IMR-90 (cell line): Measurements from ENCODE around the gene ZC3H8. TPM values are rescaled to one million over a fixed set of nuclear protein-coding genes. Genes with fewer than 3 reads are reported as not detected.

ENCODE experiments used
- ATAC-seq: fragments of 200-7000 bp; cut with Tn5 transposase; 2 replicates; pipeline ENCODE4 v1.9.1; 2020; ENCODE audit warnings: low read depth, mild to moderate bottlenecking, moderate library complexity
- BruUV-seq: library from RNA; stranded (reverse); fragments of 400-500 nt; replicated peaks from 2 replicates; lab custom pipeline; 2021; lab: Mats Ljungman, UMichigan
- CTCF ChIA-PET: fragments of 300-600 bp; formaldehyde crosslinking; extraction: SDS; loops from one replicate; lab custom pipeline; 2021; ENCODE audit warnings: antibody characterized with exemption; lab: Yijun Ruan, JAX
- POLR2A ChIA-PET: fragments of 300-600 bp; sonication (Branson Sonifier 250); formaldehyde crosslinking; loops from one replicate; lab custom pipeline; 2022; ENCODE audit warnings: antibody characterized with exemption; ENCODE audit not compliant: unreplicated experiment; lab: Charles Lee
- DNase-seq: peaks from one replicate; pipeline ENCODE4 v3.0.0; 2013
- H2AFZ ChIP-seq: replicated peaks from 2 replicates; pipeline ENCODE3; 2013; ENCODE audit warnings: low read length, mild to moderate bottlenecking; ENCODE audit not compliant: poor library complexity
- H2AK5ac ChIP-seq: 2 replicates; pipeline ENCODE4 v1.6.1; 2013; ENCODE audit warnings: low read depth, low read length, inconsistent platforms
- H2AK9ac ChIP-seq: replicated peaks from 2 replicates; pipeline ENCODE3; 2013; ENCODE audit warnings: mild to moderate bottlenecking, low read depth, low read length, moderate library complexity; ENCODE audit not compliant: poor library complexity
- H2BK120ac ChIP-seq: 2 replicates; pipeline ENCODE4 v1.6.1; 2013; ENCODE audit warnings: low read depth, low read length, inconsistent platforms
- H2BK15ac ChIP-seq: 3 replicates; pipeline ENCODE4 v1.6.1; 2013; ENCODE audit warnings: low read depth, low read length, inconsistent platforms
- H2BK20ac ChIP-seq: 2 replicates; pipeline ENCODE4 v1.6.1; 2013; ENCODE audit warnings: low read depth, mild to moderate bottlenecking, inconsistent platforms, low read length, moderate library complexity
- H2BK5ac ChIP-seq: 2 replicates; pipeline ENCODE4 v1.6.1; 2013; ENCODE audit warnings: mild to moderate bottlenecking, low read depth, low read length, inconsistent platforms; ENCODE audit not compliant: poor library complexity, severe bottlenecking
- H3K14ac ChIP-seq: replicated peaks from 2 replicates; pipeline ENCODE4 v1.6.1; 2013; ENCODE audit warnings: low read depth, low read length, inconsistent platforms
- H3K18ac ChIP-seq: 2 replicates; pipeline ENCODE4 v1.6.1; 2013; ENCODE audit warnings: low read depth, low read length, control low read depth
- H3K23ac ChIP-seq: 2 replicates; pipeline ENCODE4 v1.6.1; 2013; ENCODE audit warnings: low read depth, low read length, inconsistent platforms
- H3K27ac ChIP-seq: 2 replicates; pipeline ENCODE4 v1.5.1; 2013; ENCODE audit warnings: mild to moderate bottlenecking, control low read depth, low read length; ENCODE audit not compliant: insufficient read depth
- H3K27me3 ChIP-seq: 2 replicates; pipeline ENCODE4 v1.6.1; 2013; ENCODE audit warnings: low read length; ENCODE audit not compliant: control insufficient read depth, insufficient read depth
- H3K36me3 ChIP-seq: 2 replicates; pipeline ENCODE4 v1.6.1; 2013; ENCODE audit warnings: low read length, mixed read lengths; ENCODE audit not compliant: control insufficient read depth, insufficient read depth
- H3K4ac ChIP-seq: 2 replicates; pipeline ENCODE4 v1.6.1; 2013; ENCODE audit warnings: low read depth, low read length, inconsistent platforms
- H3K4me1 ChIP-seq: 2 replicates; pipeline ENCODE4 v1.6.1; 2013; ENCODE audit warnings: low read length, mixed read lengths; ENCODE audit not compliant: control insufficient read depth, insufficient read depth
- H3K4me2 ChIP-seq: 2 replicates; pipeline ENCODE4 v1.6.1; 2013; ENCODE audit warnings: low read depth, mild to moderate bottlenecking, control low read depth, low read length, moderate library complexity
- H3K4me3 ChIP-seq: 2 replicates; pipeline ENCODE4 v1.5.1; 2013; ENCODE audit warnings: low read depth, mild to moderate bottlenecking, control low read depth, low read length, moderate library complexity; ENCODE audit not compliant: insufficient read depth
- H3K56ac ChIP-seq: 2 replicates; pipeline ENCODE4 v1.6.1; 2013; ENCODE audit warnings: low read length, inconsistent platforms; ENCODE audit not compliant: insufficient read depth; ENCODE audit errors: extremely low read depth
- H3K79me1 ChIP-seq, 2 experiments: 2 replicates each; pipeline ENCODE4 v1.6.1; 2013; ENCODE audit warnings: low read length in 2 of 2, inconsistent platforms in 1 of 2, low read depth in 1 of 2
- H3K9ac ChIP-seq: 2 replicates; pipeline ENCODE4 v1.6.1; 2013; ENCODE audit warnings: low read depth, low read length, control low read depth
- H3K9me1 ChIP-seq: 2 replicates; pipeline ENCODE4 v1.6.1; 2013; ENCODE audit warnings: low read length, inconsistent platforms; ENCODE audit not compliant: insufficient read depth
- H3K9me3 ChIP-seq: 2 replicates; pipeline ENCODE4 v1.6.1; 2013; ENCODE audit warnings: low read length; ENCODE audit not compliant: control insufficient read depth, insufficient read depth
- H4K20me1 ChIP-seq: 2 replicates; pipeline ENCODE4 v1.6.1; 2013; ENCODE audit warnings: low read length, inconsistent platforms; ENCODE audit not compliant: insufficient read depth
- H4K5ac ChIP-seq: 2 replicates; pipeline ENCODE4 v1.6.1; 2013; ENCODE audit warnings: mild to moderate bottlenecking, low read depth, low read length, control low read depth
- H4K8ac ChIP-seq, 2 experiments: 2 replicates each; pipeline ENCODE4 v1.6.1; 2013; ENCODE audit warnings: low read depth in 2 of 2, low read length in 2 of 2, control low read depth in 1 of 2, inconsistent platforms in 1 of 2
- H4K91ac ChIP-seq: 2 replicates; pipeline ENCODE4 v1.6.1; 2013; ENCODE audit warnings: low read depth, low read length, inconsistent platforms; ENCODE audit not compliant: insufficient read depth
- CEBPB ChIP-seq: IDR thresholded peaks from 2 replicates; pipeline ENCODE4 v1.6.1; 2012; ENCODE audit warnings: low read depth, low read length, improper control_type of control experiment
- CHD1 ChIP-seq: IDR thresholded peaks from 2 replicates; pipeline ENCODE4 v1.6.1; 2012; ENCODE audit warnings: low read depth, low read length, improper control_type of control experiment
- NFE2L2 ChIP-seq: fragments of 150-350 bp; IDR thresholded peaks from 2 replicates; pipeline ENCODE4 v1.6.1; 2016; ENCODE audit warnings: low read depth, mild to moderate bottlenecking, low read length
- RCOR1 ChIP-seq: IDR thresholded peaks from 2 replicates; pipeline ENCODE4 v1.6.1; 2012; ENCODE audit warnings: mild to moderate bottlenecking, low read length, improper control_type of control experiment; ENCODE audit not compliant: insufficient replicate concordance
- USF2 ChIP-seq: fragments of 150-350 bp; IDR thresholded peaks from 2 replicates; pipeline ENCODE4 v1.6.1; 2017; ENCODE audit warnings: mild to moderate bottlenecking, antibody characterized with exemption, low read length, low read depth
- WGBS, 2 experiments: methylation state at CpG; one replicate each; pipeline versions ENCODE4 v1.1.5 to v1.1.7; 2013; ENCODE audit warnings: missing lambda C conversion rate in 2 of 2; ENCODE audit not compliant: insufficient read length in 1 of 2; ENCODE audit errors: extremely low coverage in 2 of 2; 5-methylcytosine and 5-hydroxymethylcytosine counted together
- dilution Hi-C: fragments of 300-500 bp; cut with HindIII; formaldehyde crosslinking; loops from one replicate; pipeline ENCODE4 v1.14.3; 2018; ENCODE audit warnings: low sequenced_read_pairs; ENCODE audit not compliant: unreplicated experiment
- in situ Hi-C: fragments of 300-500 bp; cut with MboI; formaldehyde crosslinking; loops from 3 replicates; pipeline ENCODE4 v1.14.3; 2019; ENCODE audit warnings: low sequenced_read_pairs, inconsistent platforms, mixed read lengths
- intact Hi-C: fragments of 100-400 bp; cut with micrococcal nuclease; formaldehyde crosslinking; loops from 2 replicates; pipeline ENCODE4 v1.10.0; 2022
- polyA plus RNA-seq, 3 experiments: library from polyadenylated mRNA; depleted of rRNA; stranded (reverse); fragments of >200 nt; gene quantifications; 2 replicates each; pipeline ENCODE4 v1.2.3, GENCODE V29; 2012; ENCODE audit warnings: low replicate concordance in 1 of 3
- total RNA-seq: library from RNA; depleted of rRNA; stranded (reverse); fragments of >200 nt; gene quantifications from 2 replicates; pipeline ENCODE4 v1.2.3, GENCODE V29; 2012
- TF ChIP-seq, protein P1 (sequence below): conservative IDR thresholded peaks from 2 replicates; pipeline ENCODE4 v1.5.1; 2012; ENCODE audit warnings: mild to moderate bottlenecking, low read depth, low read length, improper control_type of control experiment

Gene ZC3H8
- total and polyA plus RNA-seq, 2 of the 4 experiments (the other 2 are of a cell fraction): 0.18 to 1.6 TPM

DNA sequence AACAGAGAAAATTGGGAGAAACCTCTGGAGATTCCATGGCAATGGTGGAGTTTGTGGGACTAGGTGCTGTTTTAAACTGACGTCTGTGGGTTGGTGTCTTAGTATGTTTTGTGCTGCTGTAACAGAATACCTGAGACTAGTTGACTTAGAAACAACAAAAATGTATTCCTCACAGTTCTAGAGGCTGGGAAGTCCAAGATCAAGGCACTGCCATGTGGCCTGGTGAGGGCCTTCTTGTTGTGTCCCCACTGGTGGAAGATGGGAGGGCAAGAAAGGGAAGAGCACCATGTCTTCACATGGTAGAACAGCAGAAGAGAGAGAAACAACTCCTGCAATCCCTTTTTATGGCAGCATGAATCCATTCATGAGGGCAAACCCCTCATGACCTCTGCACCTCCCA lies 13.7 kb upstream of the ZC3H8 start:
- Histone ChIP-seq H4K8ac (no peak overlapping the region), H3K79me1 (no peaks in the 10 kb centered on the region), H2BK5ac (no peak overlapping the region), H2AK9ac (no peak overlapping the region), H4K5ac (no peak overlapping the region), H3K27me3 (0 out of 2 replicates have a peak, but pooled peaks cover 2% of the 10 kb centered on the region), H3K4ac (no peak overlapping the region), H3K27ac (no peak overlapping the region), H2BK20ac (no peak overlapping the region), H3K4me3 (no peak overlapping the region), H3K18ac (no peak overlapping the region), H4K91ac (no peak overlapping the region), H4K20me1 (no peaks in the 10 kb centered on the region), H3K14ac (no peak overlapping the region), H2BK120ac (no peak overlapping the region), H3K4me1 (no peaks in the 10 kb centered on the region), H3K23ac (no peak overlapping the region), H3K9me1 (no peaks in the 10 kb centered on the region), H3K4me2 (no peak overlapping the region), H3K56ac (no peak overlapping the region), H3K9ac (no peak overlapping the region), H2AK5ac (no peak overlapping the region), H3K9me3 (peaks cover 4% of the 10 kb centered on the region), H2BK15ac (no peak overlapping the region), H3K36me3 (no peaks in the 10 kb centered on the region), H2AFZ (peak overlapping the region; percentile 41)
- CTCF ChIA-PET: no interaction called here
- no peak for DNase-seq
- POLR2A ChIA-PET: no interaction called here
- dilution Hi-C loops (no loop called here), intact Hi-C loops (loop anchor here (10.0 kb wide), 1 partner anchor 306 kb away; no protein-coding TSS in a partner anchor), in situ Hi-C loops (loop anchor here (25.0 kb wide), 1 partner anchor 169 kb away; the partner anchor contains the start of gene RGPD8)
- BruUV-seq: no TSS peak
- ATAC-seq: no peak
- TF ChIP-seq NFE2L2: no peak
- no peak for TF ChIP-seq RCOR1
- no peak for TF ChIP-seq USF2
- TF ChIP-seq, protein P1, sequence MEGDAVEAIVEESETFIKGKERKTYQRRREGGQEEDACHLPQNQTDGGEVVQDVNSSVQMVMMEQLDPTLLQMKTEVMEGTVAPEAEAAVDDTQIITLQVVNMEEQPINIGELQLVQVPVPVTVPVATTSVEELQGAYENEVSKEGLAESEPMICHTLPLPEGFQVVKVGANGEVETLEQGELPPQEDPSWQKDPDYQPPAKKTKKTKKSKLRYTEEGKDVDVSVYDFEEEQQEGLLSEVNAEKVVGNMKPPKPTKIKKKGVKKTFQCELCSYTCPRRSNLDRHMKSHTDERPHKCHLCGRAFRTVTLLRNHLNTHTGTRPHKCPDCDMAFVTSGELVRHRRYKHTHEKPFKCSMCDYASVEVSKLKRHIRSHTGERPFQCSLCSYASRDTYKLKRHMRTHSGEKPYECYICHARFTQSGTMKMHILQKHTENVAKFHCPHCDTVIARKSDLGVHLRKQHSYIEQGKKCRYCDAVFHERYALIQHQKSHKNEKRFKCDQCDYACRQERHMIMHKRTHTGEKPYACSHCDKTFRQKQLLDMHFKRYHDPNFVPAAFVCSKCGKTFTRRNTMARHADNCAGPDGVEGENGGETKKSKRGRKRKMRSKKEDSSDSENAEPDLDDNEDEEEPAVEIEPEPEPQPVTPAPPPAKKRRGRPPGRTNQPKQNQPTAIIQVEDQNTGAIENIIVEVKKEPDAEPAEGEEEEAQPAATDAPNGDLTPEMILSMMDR: no peak
- no peak for TF ChIP-seq CEBPB
- no peak for TF ChIP-seq CHD1
- WGBS, 2 experiments: no CpG with 5 or more reads among the region's 1 CpG
